Psoas muscle (tissue), 8 donors: ENCODE results near the gene PRSS57. TPM values are rescaled to one million over a fixed set of nuclear protein-coding genes. Genes with fewer than 3 reads are reported as not detected.

ENCODE experiments used
- ATAC-seq, 4 donors: fragments of 200-7000 bp; cut with Tn5 transposase; one replicate each; pipeline ENCODE4 v1.9.1; 2020; ENCODE audit warnings: moderate library complexity in 3 of 4, mild to moderate bottlenecking in 2 of 4
- DNase-seq, 2 donors: peaks; one replicate each; pipeline ENCODE4 v3.0.0-alpha.2; 2020
- H3K27ac ChIP-seq: fragments of 200-600 bp; one replicate; pipeline ENCODE4 v1.8.0; 2022
- H3K27me3 ChIP-seq, 3 donors: fragments of 200-600 bp in 1 of 3; one replicate each; pipeline versions ENCODE4 v1.6.1 to v1.8.0; 2013 to 2022; ENCODE audit warnings: low read length in 2 of 3, mild to moderate bottlenecking in 2 of 3, moderate library complexity in 1 of 3; ENCODE audit not compliant: insufficient read depth in 3 of 3
- H3K36me3 ChIP-seq, 2 donors: fragments of 200-600 bp in 1 of 2; one replicate each; pipeline versions ENCODE4 v1.6.1 to v1.8.0; 2013 to 2022; ENCODE audit warnings: low read depth in 1 of 2, mild to moderate bottlenecking in 1 of 2, moderate library complexity in 1 of 2; ENCODE audit not compliant: insufficient read depth in 1 of 2
- H3K4me1 ChIP-seq: fragments of 200-600 bp; one replicate; pipeline ENCODE4 v1.8.0; 2022
- H3K4me3 ChIP-seq: fragments of 200-600 bp; one replicate; pipeline ENCODE4 v1.8.0; 2022; ENCODE audit warnings: mild to moderate bottlenecking
- H3K9me3 ChIP-seq: fragments of 200-600 bp; one replicate; pipeline ENCODE4 v1.8.0; 2022
- WGBS, 3 donors: extraction: QIAGEN DNeasy Blood & Tissue Kit; methylation state at CpG; one replicate each; pipeline versions ENCODE4 v1.1.6 to v1.1.7; 2013; 5-methylcytosine and 5-hydroxymethylcytosine counted together
- intact Hi-C, 2 donors: fragments of 100-400 bp; cut with DNase I; formaldehyde crosslinking; loops; one replicate each; pipeline versions ENCODE4 v1.11.0 to v1.14.2; 2022
- polyA plus RNA-seq, 3 donors: library from polyadenylated mRNA; stranded (reverse); fragments of 200-250 nt; gene quantifications; one replicate each; pipeline ENCODE4 v1.2.3, GENCODE V29; 2013
- total RNA-seq, 4 donors: library from RNA; stranded (reverse); fragmentation: NEBNext Ultra II Directional in 2 of 4; extraction: Animal tissue kit (Norgen Biotek cat#: 25700) in 2 of 4; gene quantifications; one replicate each; pipeline versions ENCODE4 v1.2.1 to v1.2.4, GENCODE V29; 2021 to 2023
- TF ChIP-seq, protein P1 (sequence below): fragments of 200-600 bp; IDR thresholded peaks from one replicate; pipeline ENCODE4 v1.8.0; 2022; ENCODE audit warnings: antibody characterized with exemption
- donor health status: healthy with polysubstance abuse.
- donor health status: DM: no; HTN: no; CAD: no; lungs with moderate emphysema.
- donor health status: Bipolar disorder and iron deficiency.
- donor health status: healthy.
- donor health status: DM: yes; HTN: yes; CAD: no.
- donor health status: DM: no; HTN: no; CAD: no.
- donor health status: DM: no; HTN: no; CAD: no.
- donor health status: DM: yes; HTN: yes; CAD: no.

Gene PRSS57
- total and polyA plus RNA-seq, 7 donors: 0.05 to 0.25 TPM; not detected in 5

DNA sequence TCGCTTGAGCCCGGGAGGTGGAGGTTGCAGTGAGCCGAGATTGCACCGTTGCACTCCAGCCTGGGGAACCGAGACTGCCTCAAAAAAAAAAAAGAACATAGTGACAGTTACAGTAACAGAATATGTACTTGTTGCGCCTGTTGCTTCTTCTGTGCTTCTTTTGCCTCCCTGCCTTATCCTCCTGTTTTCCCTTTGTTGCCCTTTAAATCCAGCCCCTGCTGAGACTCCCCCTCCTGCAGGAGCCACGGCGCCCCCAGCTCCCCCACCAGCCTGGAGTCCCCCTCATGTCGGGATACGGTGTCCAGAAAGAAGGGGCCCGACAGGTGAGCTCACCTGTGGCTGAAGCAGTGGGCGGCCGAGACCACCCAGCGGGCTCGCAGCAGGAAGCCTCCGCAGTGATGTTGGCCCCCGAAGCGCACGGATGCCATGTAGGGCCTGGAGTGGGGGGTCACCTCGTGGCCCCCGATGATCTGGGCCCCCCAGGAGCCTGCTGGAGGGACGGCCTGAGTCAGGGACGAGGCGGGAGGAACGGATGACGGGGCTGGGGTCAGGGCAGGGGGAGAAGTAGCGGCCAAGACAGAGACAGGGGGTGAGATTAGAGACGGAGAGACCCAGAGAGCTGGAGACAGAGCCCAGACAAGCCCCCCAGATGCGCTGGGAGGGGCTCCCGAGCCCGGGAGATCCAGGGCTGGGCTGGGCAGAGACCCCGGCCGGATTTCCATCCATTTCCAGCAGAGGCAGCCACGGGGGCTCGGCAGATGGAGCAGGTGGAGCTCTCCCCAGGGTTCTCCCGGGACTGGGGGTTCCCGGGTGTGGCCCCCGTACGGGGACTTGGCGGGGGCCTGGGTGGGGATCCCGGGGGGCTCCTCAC, 536 bp downstream of the PRSS57 start:
- no peaks in the 10 kb centered on the region for H3K9me3 ChIP-seq
- no peak overlapping the region for H3K27ac ChIP-seq
- TF ChIP-seq, protein P1, sequence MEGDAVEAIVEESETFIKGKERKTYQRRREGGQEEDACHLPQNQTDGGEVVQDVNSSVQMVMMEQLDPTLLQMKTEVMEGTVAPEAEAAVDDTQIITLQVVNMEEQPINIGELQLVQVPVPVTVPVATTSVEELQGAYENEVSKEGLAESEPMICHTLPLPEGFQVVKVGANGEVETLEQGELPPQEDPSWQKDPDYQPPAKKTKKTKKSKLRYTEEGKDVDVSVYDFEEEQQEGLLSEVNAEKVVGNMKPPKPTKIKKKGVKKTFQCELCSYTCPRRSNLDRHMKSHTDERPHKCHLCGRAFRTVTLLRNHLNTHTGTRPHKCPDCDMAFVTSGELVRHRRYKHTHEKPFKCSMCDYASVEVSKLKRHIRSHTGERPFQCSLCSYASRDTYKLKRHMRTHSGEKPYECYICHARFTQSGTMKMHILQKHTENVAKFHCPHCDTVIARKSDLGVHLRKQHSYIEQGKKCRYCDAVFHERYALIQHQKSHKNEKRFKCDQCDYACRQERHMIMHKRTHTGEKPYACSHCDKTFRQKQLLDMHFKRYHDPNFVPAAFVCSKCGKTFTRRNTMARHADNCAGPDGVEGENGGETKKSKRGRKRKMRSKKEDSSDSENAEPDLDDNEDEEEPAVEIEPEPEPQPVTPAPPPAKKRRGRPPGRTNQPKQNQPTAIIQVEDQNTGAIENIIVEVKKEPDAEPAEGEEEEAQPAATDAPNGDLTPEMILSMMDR: no peak
- H3K4me1 ChIP-seq: no peaks in the 10 kb centered on the region
- ATAC-seq: no peak
- H3K36me3 ChIP-seq: no peaks in the 10 kb centered on the region
- peaks cover 0 to 40% (median 7%) of the 10 kb centered on the region in 3 donors for H3K27me3 ChIP-seq
- no peak overlapping the region for H3K4me3 ChIP-seq
- 33 to 41% (median 35%) methylated on average over 39 to 41 of the region's 41 CpGs for WGBS, 3 donors
- intact Hi-C loops: no loop called here
- DNase-seq: no peak

DNA sequence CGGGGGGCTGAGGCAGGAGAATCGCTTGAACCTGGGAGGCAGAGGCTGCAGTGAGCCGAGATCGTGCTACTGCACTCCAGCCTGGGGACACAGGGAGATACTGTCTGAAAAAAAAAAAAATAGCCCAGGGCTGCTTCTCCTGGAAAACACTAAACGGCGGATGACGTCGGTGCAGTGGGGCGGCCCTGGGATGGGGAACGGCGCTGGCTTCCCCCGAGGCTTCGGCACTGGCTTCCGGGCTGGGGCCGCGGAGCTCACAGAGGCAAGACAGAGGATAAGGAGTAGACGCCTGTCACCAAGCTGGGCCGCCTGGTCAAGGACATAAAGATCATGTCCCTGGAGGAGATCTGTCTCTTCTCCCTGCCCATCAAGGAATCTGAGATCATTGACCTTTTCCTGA, 5.0 kb downstream of the PRSS57 start:
- Histone ChIP-seq H3K36me3 (no peaks in the 10 kb centered on the region), H3K4me1 (no peaks in the 10 kb centered on the region), H3K27me3 (peaks cover 0 to 6% (median 4%) of the 10 kb centered on the region in 3 donors), H3K4me3 (no peak overlapping the region), H3K9me3 (no peaks in the 10 kb centered on the region), H3K27ac (no peak overlapping the region)
- TF ChIP-seq, protein P1: no peak
- DNase-seq (no peak), ATAC-seq (no peak)
- intact Hi-C loops: no loop called here
- 57 to 65% (median 59%) methylated on average over 17 to 18 of the region's 18 CpGs for WGBS, 3 donors

DNA sequence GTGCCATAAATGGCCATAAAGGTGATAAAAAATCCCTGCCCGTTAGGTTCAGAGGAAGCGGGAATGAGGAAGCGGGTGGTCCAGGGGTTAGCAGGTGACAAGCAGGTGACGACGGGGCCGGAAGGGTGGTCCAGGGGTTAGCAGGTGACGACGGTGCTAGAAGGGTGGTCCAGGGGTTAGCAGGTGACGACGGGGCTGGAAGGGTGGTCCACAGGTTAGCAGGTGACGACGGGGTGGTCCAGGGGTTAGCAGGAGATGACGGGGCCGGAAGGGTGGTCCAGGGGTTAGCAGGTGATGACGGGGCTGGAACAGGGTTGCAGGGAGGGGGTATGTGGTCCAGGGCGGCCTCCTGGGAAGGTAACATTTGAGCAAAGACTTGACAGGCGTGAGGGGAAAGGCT, 6.3 kb downstream of the PRSS57 start:
- no peak for ATAC-seq
- intact Hi-C loops: no loop called here

DNA sequence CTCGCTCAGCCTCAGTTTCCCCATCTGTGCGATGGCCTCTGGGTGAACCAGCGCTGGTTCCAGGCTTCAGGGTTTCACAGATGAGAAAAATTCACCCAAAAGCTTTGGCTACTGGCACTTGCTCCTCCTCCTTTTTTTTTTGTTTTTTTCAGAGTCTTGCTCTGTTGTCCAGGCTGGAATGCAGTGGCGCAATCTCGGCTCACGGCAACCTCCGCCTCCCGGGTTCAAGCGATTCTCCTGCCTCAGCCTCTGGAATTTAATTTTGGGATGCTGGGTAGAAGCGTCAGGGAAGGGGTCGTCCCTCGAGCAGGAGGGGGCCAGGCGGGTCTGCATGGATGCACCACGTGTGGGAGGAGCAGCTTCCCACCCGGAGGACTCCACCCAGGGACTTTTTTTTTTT, 7.0 kb downstream of the PRSS57 start:
- Histone ChIP-seq H3K36me3 (no peaks in the 10 kb centered on the region), H3K9me3 (no peaks in the 10 kb centered on the region), H3K4me1 (no peaks in the 10 kb centered on the region), H3K27me3 (peaks cover 0 to 4% (median 0%) of the 10 kb centered on the region in 3 donors), H3K4me3 (no peak overlapping the region), H3K27ac (no peak overlapping the region)
- WGBS, 3 donors: 40 to 66% (median 61%) methylated on average over 15 of the region's 15 CpGs
- no peak for DNase-seq
- intact Hi-C loops: no loop called here
- TF ChIP-seq, protein P1: no peak
- ATAC-seq: no peak

More for the DNA sequence above, 6.3 kb downstream of the PRSS57 start:
- WGBS, 3 donors: 80 to 85% (median 85%) methylated on average over 11 to 17 of the region's 17 CpGs
- no peak overlapping the region for H3K27ac ChIP-seq
- TF ChIP-seq, protein P1: no peak
- H3K27me3 ChIP-seq: peaks cover 0 to 4% (median 0%) of the 10 kb centered on the region in 3 donors
- H3K4me3 ChIP-seq: no peak overlapping the region
- no peaks in the 10 kb centered on the region for H3K36me3 ChIP-seq
- no peaks in the 10 kb centered on the region for H3K9me3 ChIP-seq
- H3K4me1 ChIP-seq: no peaks in the 10 kb centered on the region
- no peak for DNase-seq
